Subcutaneous adipose tissue (tissue), 4 donors: ENCODE results near the gene ADCYAP1R1. TPM values are rescaled to one million over a fixed set of nuclear protein-coding genes. Genes with fewer than 3 reads are reported as not detected.

ENCODE experiments used
- small RNA-seq: library from RNA; depleted of rRNA; stranded (forward); fragments of <200 nt; gene quantifications from one replicate; pipeline ENCODE3, GENCODE V24; 2016
- total RNA-seq, 4 donors: library from RNA; depleted of rRNA; stranded (reverse); fragments of >200 nt; gene quantifications; one replicate each; pipeline ENCODE4 v1.1.0, GENCODE V29; 2016
- TF ChIP-seq, protein P1 (sequence below): fragments of 450-650 bp; IDR thresholded peaks from one replicate; pipeline ENCODE4 v1.5.1; 2016; ENCODE audit warnings: low read depth, mild to moderate bottlenecking, control low read depth, antibody characterized with exemption, moderate library complexity

Gene ADCYAP1R1
- total RNA-seq, 4 donors from 2014 or later = 1.9 to 12.8 (median 3.0) TPM

GRCh38 chr7:31145339-31145738 is 93.2 kb downstream of the ADCYAP1R1 start:
- TF ChIP-seq, protein P1, sequence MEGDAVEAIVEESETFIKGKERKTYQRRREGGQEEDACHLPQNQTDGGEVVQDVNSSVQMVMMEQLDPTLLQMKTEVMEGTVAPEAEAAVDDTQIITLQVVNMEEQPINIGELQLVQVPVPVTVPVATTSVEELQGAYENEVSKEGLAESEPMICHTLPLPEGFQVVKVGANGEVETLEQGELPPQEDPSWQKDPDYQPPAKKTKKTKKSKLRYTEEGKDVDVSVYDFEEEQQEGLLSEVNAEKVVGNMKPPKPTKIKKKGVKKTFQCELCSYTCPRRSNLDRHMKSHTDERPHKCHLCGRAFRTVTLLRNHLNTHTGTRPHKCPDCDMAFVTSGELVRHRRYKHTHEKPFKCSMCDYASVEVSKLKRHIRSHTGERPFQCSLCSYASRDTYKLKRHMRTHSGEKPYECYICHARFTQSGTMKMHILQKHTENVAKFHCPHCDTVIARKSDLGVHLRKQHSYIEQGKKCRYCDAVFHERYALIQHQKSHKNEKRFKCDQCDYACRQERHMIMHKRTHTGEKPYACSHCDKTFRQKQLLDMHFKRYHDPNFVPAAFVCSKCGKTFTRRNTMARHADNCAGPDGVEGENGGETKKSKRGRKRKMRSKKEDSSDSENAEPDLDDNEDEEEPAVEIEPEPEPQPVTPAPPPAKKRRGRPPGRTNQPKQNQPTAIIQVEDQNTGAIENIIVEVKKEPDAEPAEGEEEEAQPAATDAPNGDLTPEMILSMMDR = no peak

DNA sequence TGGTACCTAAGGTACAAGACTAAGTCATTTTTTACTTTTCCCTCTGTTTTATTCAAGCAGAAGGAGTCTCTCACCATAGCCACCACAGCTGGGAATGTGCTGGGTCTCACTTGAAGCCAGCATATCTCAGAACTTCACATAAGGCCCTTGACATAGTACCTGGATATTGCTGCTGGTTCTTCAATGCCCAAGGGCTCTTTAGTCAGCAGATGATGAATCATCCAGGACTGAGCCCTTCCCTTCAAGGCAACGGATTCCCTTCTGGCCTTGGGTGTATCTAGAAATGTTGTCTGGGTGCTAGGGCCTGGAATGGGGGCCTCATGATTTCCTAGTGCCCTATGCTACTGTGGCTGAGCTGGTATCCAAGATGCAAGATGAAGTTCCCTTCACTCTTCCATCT is 93.9 kb downstream of the ADCYAP1R1 start:
- TF ChIP-seq, protein P1 = no peak

DNA sequence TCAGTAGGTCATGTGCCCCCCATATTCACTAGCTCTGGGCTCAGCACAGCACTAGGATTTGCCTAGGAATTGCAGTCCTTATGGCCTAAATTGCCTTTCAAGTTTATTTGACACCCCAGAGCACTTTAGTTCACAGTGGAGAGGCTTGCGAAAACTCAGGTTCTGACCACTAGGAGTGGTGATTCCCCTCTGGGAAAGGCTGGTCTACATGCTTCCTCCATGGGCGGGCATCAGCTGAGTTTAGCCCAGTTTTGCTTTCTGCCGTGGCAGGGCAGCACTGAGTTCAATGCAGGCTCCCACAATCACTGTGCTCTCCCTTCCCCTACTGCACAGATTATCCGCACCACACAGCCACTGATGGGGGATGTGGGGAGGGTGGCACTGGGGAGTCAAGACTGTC is 94.4 kb downstream of the ADCYAP1R1 start:
- TF ChIP-seq, protein P1 = no peak

DNA sequence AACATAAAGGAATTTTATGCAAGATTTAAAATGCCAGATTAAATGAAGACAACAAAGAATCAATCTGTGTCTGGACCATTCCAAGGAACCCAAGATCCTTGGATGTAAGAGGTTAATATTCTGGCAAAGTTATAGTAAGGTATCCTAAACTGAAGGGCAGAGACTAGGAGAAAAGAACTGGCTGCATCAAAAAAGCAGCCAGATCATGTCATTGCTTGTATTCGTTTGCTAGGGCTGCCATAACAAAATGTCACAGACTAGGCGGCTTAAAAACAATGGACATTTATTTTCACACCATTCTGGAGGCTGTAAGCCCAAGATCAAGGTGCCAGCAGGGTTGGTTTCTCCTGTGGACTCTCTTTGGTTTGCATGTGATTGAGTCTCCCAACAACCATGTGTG is 99.7 kb downstream of the ADCYAP1R1 start:
- TF ChIP-seq, protein P1 = no peak

GRCh38 chr7:31160941-31161340 is 108.8 kb downstream of the ADCYAP1R1 start:
- TF ChIP-seq, protein P1 = no peak

Small RNA genes lying within 50 kb of the gene (small RNA-seq; reads per million reads assigned to genes)
- not detected for gene AC006466.1

Other genes with a start within 250 kb of the ADCYAP1R1 start
- 100 to 1,000 TPM in 3 of 4 donors, 10 to 100 TPM in 1; 74.8 to 310 (median 175) TPM for gene AQP1, start 140.5 kb upstream of the ADCYAP1R1 start, total RNA-seq
- gene GHRHR, start 88.4 kb upstream of the ADCYAP1R1 start, total RNA-seq = not detected